ENCODE data around the gene ACER2. TPM values are rescaled to one million over a fixed set of nuclear protein-coding genes. Genes with fewer than 3 reads are reported as not detected.

Gene ACER2
- total and polyA plus RNA-seq, 2 experiments from 2014 or later, result 0.87 to 14.6 TPM

DNA sequence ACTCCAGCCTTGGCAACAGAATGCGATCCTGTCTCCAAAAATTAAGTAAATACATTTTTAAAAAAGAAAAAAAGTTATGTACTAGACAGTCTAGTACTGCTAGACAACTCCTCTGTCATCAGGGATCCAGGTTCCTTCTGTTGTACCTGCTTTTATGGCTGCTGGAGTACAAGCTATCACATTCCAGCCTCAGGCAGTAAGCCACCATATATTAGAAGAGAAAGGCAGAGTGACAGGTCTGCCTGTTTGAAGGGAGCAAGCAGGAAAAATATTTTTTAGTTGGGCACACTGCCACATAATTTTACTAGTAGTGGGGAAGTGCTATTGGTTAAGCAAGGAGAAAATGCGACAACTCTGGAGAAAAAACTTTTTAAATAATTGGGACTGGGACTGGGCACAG, 39.7 kb upstream of the ACER2 start:
- DNase-seq (ENCODE audit: low spot score) (no peak), ATAC-seq (no peak)
- Histone ChIP-seq H3K9me2 (ENCODE audit: insufficient read depth) (no peaks in the 10 kb centered on the region), H3F3A (replicated peaks; ENCODE audit: low read depth) (no peaks in the 10 kb centered on the region), H3K79me2 (replicated peaks; ENCODE audit: insufficient read depth) (no peaks in the 10 kb centered on the region), H3K4me1 (ENCODE audit: insufficient read depth) (no peaks in the 10 kb centered on the region), H2AFZ (no peak overlapping the region), H3K27ac (ENCODE audit: low read depth) (no peak overlapping the region), H3K36me3 (ENCODE audit: insufficient read depth) (no peaks in the 10 kb centered on the region), H3K4me3 (no peak overlapping the region), H3K4me2 (no peak overlapping the region), H3K27me3 (ENCODE audit: insufficient read depth) (no peaks in the 10 kb centered on the region), H4K20me1 (replicated peaks; ENCODE audit: insufficient read depth) (no peaks in the 10 kb centered on the region; the same call in 1 of the 2 replicates)
- Mint-ChIP-seq H3K4me1 (no peaks in the 10 kb centered on the region), H3K27me3 (ENCODE audit: insufficient read depth, low read depth, poor library complexity) (no peaks in the 10 kb centered on the region), H3K9me3 (no peaks in the 10 kb centered on the region), H3K36me3 (ENCODE audit: low read depth) (peaks cover 30% of the 10 kb centered on the region; the same call in 2 of the 3 replicates), H3K4me3 (no peak overlapping the region), H3K27ac (no peak overlapping the region)
- no peak for TF ChIP-seq ZNF114 (CRISPR knock-in tag; IDR thresholded peaks at IDR 0.05)
- TF ChIP-seq REST (IDR thresholded peaks at IDR 0.05; ENCODE audit: unreplicated experiment), result no peak
- TF ChIP-seq ETS1 (IDR thresholded peaks at IDR 0.05), result no peak
- no peak for TF ChIP-seq STAT1 (IDR thresholded peaks at IDR 0.05; ENCODE audit: unreplicated experiment)
- TF ChIP-seq ZNF331 (CRISPR knock-in tag; IDR thresholded peaks at IDR 0.05; ENCODE audit: low read depth), result no peak
- no peak for TF ChIP-seq EZH2phosphoT487 (IDR thresholded peaks at IDR 0.05; ENCODE audit: unreplicated experiment)

GRCh38 chr9:19371942-19372341, 36.9 kb upstream of the ACER2 start:
- Histone ChIP-seq H3K79me2 (replicated peaks; ENCODE audit: insufficient read depth) (peaks cover under 1% of the 10 kb centered on the region; the same call in 1 of the 2 replicates), H3K27ac (ENCODE audit: low read depth) (peak overlapping the region; percentile 1; the same call in 1 of the 2 replicates), H3K4me2 (no peak overlapping the region), H3K27me3 (ENCODE audit: insufficient read depth) (no peaks in the 10 kb centered on the region), H4K20me1 (replicated peaks; ENCODE audit: insufficient read depth) (peaks cover 9% of the 10 kb centered on the region), H3F3A (replicated peaks; ENCODE audit: low read depth) (peaks cover 15% of the 10 kb centered on the region), H2AFZ (no peak overlapping the region), H3K4me3 (no peak overlapping the region), H3K36me3 (ENCODE audit: insufficient read depth) (peaks cover 19% of the 10 kb centered on the region), H3K4me1 (ENCODE audit: insufficient read depth) (no peaks in the 10 kb centered on the region), H3K9me2 (ENCODE audit: insufficient read depth) (no peaks in the 10 kb centered on the region)
- H3K4me1 Mint-ChIP-seq, result peaks cover 5% of the 10 kb centered on the region; the same call in 2 of the 3 replicates
- DNase-seq (ENCODE audit: low spot score) (peak; percentile 46), ATAC-seq (peak; percentile 25)
- H3K27me3 Mint-ChIP-seq (ENCODE audit: insufficient read depth, low read depth, poor library complexity), result peaks cover 12% of the 10 kb centered on the region
- H3K4me3 Mint-ChIP-seq, result no peak overlapping the region
- H3K36me3 Mint-ChIP-seq (ENCODE audit: low read depth), result peaks cover 46% of the 10 kb centered on the region
- H3K27ac Mint-ChIP-seq, result no peak overlapping the region
- H3K9me3 Mint-ChIP-seq, result no peaks in the 10 kb centered on the region
- TF ChIP-seq CTCF (conservative IDR thresholded peaks at IDR 0.05; ENCODE audit: low read depth in 2 of 2), result no peak; a peak in 1 of 4 replicates
- TF ChIP-seq JUNB (IDR thresholded peaks at IDR 0.05; ENCODE audit: unreplicated experiment), result no peak
- no peak for TF ChIP-seq CREB1 (CRISPR knock-in tag; IDR thresholded peaks at IDR 0.05; ENCODE audit: low read depth)
- no peak for TF ChIP-seq POLR2AphosphoS5 (IDR thresholded peaks at IDR 0.05; ENCODE audit: low read depth)
- TF ChIP-seq ZNF331 (CRISPR knock-in tag; IDR thresholded peaks at IDR 0.05; ENCODE audit: low read depth), result no peak
- TF ChIP-seq STAT1 (IDR thresholded peaks at IDR 0.05; ENCODE audit: unreplicated experiment), result no peak
- TF ChIP-seq NANOG (IDR thresholded peaks at IDR 0.05; ENCODE audit: borderline replicate concordance), result no peak
- TF ChIP-seq EZH2phosphoT487 (IDR thresholded peaks at IDR 0.05; ENCODE audit: unreplicated experiment), result no peak
- TF ChIP-seq ZNF114 (CRISPR knock-in tag; IDR thresholded peaks at IDR 0.05), result no peak
- no peak for TF ChIP-seq ETS1 (IDR thresholded peaks at IDR 0.05)
- TF ChIP-seq REST (IDR thresholded peaks at IDR 0.05; ENCODE audit: unreplicated experiment), result no peak

All from GM23338 (cell line).